CD4-positive, CD25-positive, alpha-beta regulatory T cell (primary cell): ENCODE data around the gene POLQ. TPM values are rescaled to one million over a fixed set of nuclear protein-coding genes. Genes with fewer than 3 reads are reported as not detected.
A peak's percentile ranks its signal among the peaks of the same experiment; 100 is the strongest.

Experiments used
- ATAC-seq, 2 donors: fragments of 150-1000 bp; cut with Tn5 transposase; one replicate each; pipeline ENCODE4 v1.10.0; 2021; ENCODE audit warnings: low read depth in 2 of 2, moderate number of reproducible peaks in 2 of 2, moderate library complexity in 1 of 2
- DNase-seq, 3 donors: peaks; one replicate each; pipeline versions ENCODE4 v3.0.0 to v3.0.0-alpha.2; 2012 to 2022; ENCODE audit warnings: mixed read lengths in 1 of 3
- H3K27ac ChIP-seq: one replicate; pipeline ENCODE4 v1.7.0; 2013; ENCODE audit warnings: mild to moderate bottlenecking, low read length; ENCODE audit not compliant: insufficient read depth, poor library complexity, severe bottlenecking
- H3K27me3 ChIP-seq: one replicate; pipeline ENCODE4 v1.7.0; 2013; ENCODE audit warnings: low read length; ENCODE audit not compliant: control insufficient read depth, insufficient read depth
- H3K36me3 ChIP-seq: one replicate; pipeline ENCODE4 v1.7.0; 2013; ENCODE audit warnings: mild to moderate bottlenecking, low read length, moderate library complexity; ENCODE audit not compliant: control insufficient read depth, insufficient read depth
- H3K4me1 ChIP-seq: 2 replicates; pipeline ENCODE4 v1.7.0; 2013; ENCODE audit warnings: mild to moderate bottlenecking, low read length; ENCODE audit not compliant: insufficient read depth, control insufficient read depth, poor library complexity, severe bottlenecking
- H3K4me3 ChIP-seq: one replicate; pipeline ENCODE4 v1.7.0; 2013; ENCODE audit warnings: low read depth, mild to moderate bottlenecking, low read length, moderate library complexity
- H3K9me3 ChIP-seq, 2 experiments: 1 replicate in 1 of 2; 2 replicates in 1 of 2; pipeline ENCODE4 v1.7.0; 2013; ENCODE audit warnings: low read length in 2 of 2, mild to moderate bottlenecking in 1 of 2, moderate library complexity in 1 of 2; ENCODE audit not compliant: control insufficient read depth in 2 of 2
- H3K27ac Mint-ChIP-seq, 3 donors: one replicate each; pipeline ENCODE4 v1.8.0; 2020 to 2022; ENCODE audit warnings: mild to moderate bottlenecking in 3 of 3, mixed read lengths in 3 of 3, moderate library complexity in 2 of 3
- H3K27me3 Mint-ChIP-seq: one replicate; pipeline ENCODE4 v1.8.0; 2022; ENCODE audit warnings: mild to moderate bottlenecking, mixed read lengths
- H3K36me3 Mint-ChIP-seq: one replicate; pipeline ENCODE4 v1.8.0; 2020; ENCODE audit warnings: mixed read lengths
- H3K4me1 Mint-ChIP-seq, 4 donors: one replicate each; pipeline ENCODE4 v1.8.0; 2020 to 2022; ENCODE audit warnings: mixed read lengths in 4 of 4, mild to moderate bottlenecking in 1 of 4
- H3K4me3 Mint-ChIP-seq, 4 donors: one replicate each; pipeline ENCODE4 v1.8.0; 2020 to 2022; ENCODE audit warnings: mild to moderate bottlenecking in 4 of 4, mixed read lengths in 4 of 4, moderate library complexity in 3 of 4
- H3K9me3 Mint-ChIP-seq, 7 donors: one replicate each; pipeline ENCODE4 v1.8.0; 2020 to 2022; ENCODE audit warnings: mixed read lengths in 7 of 7, mild to moderate bottlenecking in 3 of 7, moderate library complexity in 2 of 7
- polyA plus RNA-seq, 4 donors: library from polyadenylated mRNA; unstranded; fragments of 300-500 nt; fragmentation: Illumina TruSeq; gene quantifications; one replicate each; pipeline ENCODE4 v1.2.3, GENCODE V29; 2021
- total RNA-seq: library from RNA; stranded (reverse); gene quantifications from one replicate; pipeline ENCODE4 v1.2.3, GENCODE V29; 2022

The POLQ gene
- total and polyA plus RNA-seq, 5 donors from 2014 or later = 0.10 to 0.72 (median 0.36) TPM

DNA sequence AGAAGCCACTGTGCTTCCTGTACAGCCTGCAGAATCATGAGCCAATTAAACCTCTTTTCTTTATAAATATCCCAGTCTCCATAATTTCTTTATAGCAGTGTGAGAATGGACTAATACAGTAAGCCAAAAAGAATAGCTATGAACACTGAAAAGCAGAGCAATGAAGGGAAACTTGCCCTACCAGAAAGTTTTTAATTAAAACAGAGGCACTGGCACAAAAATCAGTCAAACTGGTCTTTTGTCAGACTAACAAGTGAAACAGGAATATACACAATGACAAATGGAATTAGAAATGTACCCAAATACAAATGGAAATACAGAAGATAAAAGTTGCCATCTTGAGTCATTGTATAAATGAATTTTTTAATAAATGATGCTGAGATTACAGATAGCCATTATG lies 40.5 kb downstream of the POLQ start:
- Mint-ChIP-seq H3K27me3 (no peaks in the 10 kb centered on the region), H3K36me3 (no peaks in the 10 kb centered on the region), H3K4me3 (no peak overlapping the region), H3K9me3 (no peaks in the 10 kb centered on the region), H3K27ac (peak overlapping the region in 1 of 3 donors; percentile 53), H3K4me1 (peaks cover 0 to 6% (median 5%) of the 10 kb centered on the region in 4 donors)
- no peak overlapping the region for H3K4me3 ChIP-seq
- no peak overlapping the region for H3K27ac ChIP-seq
- ATAC-seq = no peak
- no peaks in the 10 kb centered on the region for H3K9me3 ChIP-seq
- no peaks in the 10 kb centered on the region for H3K4me1 ChIP-seq
- DNase-seq = no peak
- no peaks in the 10 kb centered on the region for H3K27me3 ChIP-seq
- no peaks in the 10 kb centered on the region for H3K36me3 ChIP-seq

DNA sequence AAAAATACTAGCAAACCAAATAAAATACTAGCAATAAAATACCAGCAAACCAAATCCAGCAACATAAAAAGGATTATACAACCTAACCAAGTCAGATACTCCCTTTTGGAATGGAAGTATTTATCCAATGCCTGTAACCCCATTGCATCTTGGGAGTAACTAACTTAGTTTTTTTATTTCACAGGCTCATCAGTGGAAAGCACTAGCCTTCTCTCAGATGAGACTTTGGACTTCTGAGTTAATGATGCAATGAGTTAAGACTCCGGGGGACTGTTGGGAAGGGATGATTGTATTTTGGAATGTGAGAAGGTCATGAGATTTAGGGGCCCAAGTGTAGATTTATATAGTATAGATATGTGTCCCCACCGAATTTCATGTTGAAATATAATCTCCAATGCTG lies 41.2 kb downstream of the POLQ start:
- DNase-seq (no peak), ATAC-seq (no peak)
- Mint-ChIP-seq H3K9me3 (no peaks in the 10 kb centered on the region), H3K36me3 (no peaks in the 10 kb centered on the region), H3K4me1 (peaks cover 0 to 6% (median 5%) of the 10 kb centered on the region in 4 donors), H3K27ac (no peak overlapping the region), H3K27me3 (no peaks in the 10 kb centered on the region), H3K4me3 (no peak overlapping the region)
- H3K4me3 ChIP-seq = no peak overlapping the region
- no peaks in the 10 kb centered on the region for H3K4me1 ChIP-seq
- no peaks in the 10 kb centered on the region for H3K36me3 ChIP-seq
- H3K27me3 ChIP-seq = no peaks in the 10 kb centered on the region
- H3K9me3 ChIP-seq = no peaks in the 10 kb centered on the region
- H3K27ac ChIP-seq = no peak overlapping the region

DNA sequence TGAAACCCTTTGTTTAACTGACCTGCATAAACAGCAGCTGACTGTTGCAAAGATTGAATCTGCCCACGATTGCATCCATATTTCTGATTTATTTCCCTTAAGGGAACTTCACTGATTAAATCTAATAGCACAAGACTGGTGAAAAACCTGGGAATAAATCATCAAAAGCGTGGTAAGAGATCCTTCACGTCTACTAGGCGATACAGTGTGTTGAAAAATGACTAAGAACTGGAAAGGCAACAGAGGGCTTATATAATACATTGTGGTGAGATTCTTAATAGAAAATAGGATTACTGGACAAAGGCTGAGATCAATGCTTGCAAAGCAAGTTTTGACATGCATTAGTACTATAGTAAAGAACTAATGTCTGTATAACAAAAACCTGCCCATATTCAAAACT lies 49.0 kb downstream of the POLQ start:
- no peaks in the 10 kb centered on the region for H3K4me1 Mint-ChIP-seq
- DNase-seq (no peak), ATAC-seq (no peak)
- no peak overlapping the region for H3K4me3 Mint-ChIP-seq
- H3K27me3 Mint-ChIP-seq = no peaks in the 10 kb centered on the region
- no peaks in the 10 kb centered on the region for H3K4me1 ChIP-seq
- no peak overlapping the region for H3K4me3 ChIP-seq
- H3K27me3 ChIP-seq = no peaks in the 10 kb centered on the region
- H3K9me3 ChIP-seq = no peaks in the 10 kb centered on the region
- no peaks in the 10 kb centered on the region for H3K36me3 ChIP-seq
- H3K9me3 Mint-ChIP-seq = no peaks in the 10 kb centered on the region
- no peak overlapping the region for H3K27ac Mint-ChIP-seq
- H3K36me3 Mint-ChIP-seq = peaks cover 3% of the 10 kb centered on the region
- H3K27ac ChIP-seq = no peak overlapping the region

DNA sequence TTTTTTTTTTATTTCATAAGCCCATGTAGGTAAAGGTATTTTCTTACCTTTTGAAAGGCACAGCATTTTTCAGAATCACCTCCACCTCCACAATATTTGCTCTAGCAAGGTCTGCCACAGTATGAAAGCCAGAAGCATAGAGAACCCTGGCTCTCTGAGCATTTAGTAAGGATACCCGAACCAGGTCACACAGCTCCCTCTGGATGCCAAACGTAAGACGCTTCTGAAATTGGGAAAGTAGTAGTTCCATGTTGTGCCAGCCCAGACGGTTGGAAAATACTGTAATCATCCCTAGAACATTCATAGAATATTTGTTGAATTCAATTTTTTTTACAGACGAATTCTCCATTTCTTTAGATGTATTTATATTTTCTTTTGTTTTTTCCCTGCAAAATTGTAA lies 52.4 kb downstream of the POLQ start:
- Histone ChIP-seq H3K9me3 (no peaks in the 10 kb centered on the region), H3K4me1 (no peaks in the 10 kb centered on the region), H3K36me3 (no peaks in the 10 kb centered on the region), H3K27ac (no peak overlapping the region), H3K27me3 (no peaks in the 10 kb centered on the region), H3K4me3 (no peak overlapping the region)
- no peaks in the 10 kb centered on the region for H3K27me3 Mint-ChIP-seq
- DNase-seq (no peak), ATAC-seq (no peak)
- H3K36me3 Mint-ChIP-seq = peaks cover 3% of the 10 kb centered on the region
- H3K27ac Mint-ChIP-seq = no peak overlapping the region
- H3K4me1 Mint-ChIP-seq = no peaks in the 10 kb centered on the region
- no peak overlapping the region for H3K4me3 Mint-ChIP-seq
- peaks cover 0 to 2% (median 0%) of the 10 kb centered on the region in 7 donors for H3K9me3 Mint-ChIP-seq

DNA sequence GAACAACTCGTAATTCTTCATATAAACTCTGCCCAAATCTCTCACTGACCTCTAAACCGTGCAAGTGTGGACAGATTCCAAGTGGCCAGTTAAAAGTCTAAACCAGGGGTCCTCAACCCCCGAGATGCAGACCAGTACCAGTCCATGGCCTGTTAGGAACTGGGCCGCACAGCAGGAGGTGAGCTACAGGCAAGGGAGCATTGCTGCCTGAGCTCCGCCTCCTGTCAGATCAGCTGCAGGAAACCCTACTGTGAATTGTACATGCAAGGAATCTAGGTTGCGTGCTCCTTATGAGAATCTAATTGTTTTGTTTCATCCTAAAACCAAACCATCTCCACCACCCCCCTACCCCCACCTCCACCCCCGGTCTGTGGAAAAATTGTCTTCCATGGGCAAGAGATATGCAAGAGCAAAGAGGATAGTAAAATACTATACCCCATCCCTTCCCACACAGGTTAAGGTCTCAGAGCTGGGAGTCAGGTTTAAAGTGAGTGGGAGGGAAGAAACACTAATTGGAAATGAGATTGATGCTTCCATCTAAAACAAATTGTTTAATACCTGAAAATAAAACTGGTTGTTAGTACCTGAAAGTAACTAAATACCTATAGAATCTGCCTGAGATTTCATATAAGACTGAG lies 54.0 kb downstream of the POLQ start:
- no peak overlapping the region for H3K4me3 Mint-ChIP-seq
- Histone ChIP-seq H3K4me1 (no peaks in the 10 kb centered on the region), H3K27ac (no peak overlapping the region), H3K4me3 (no peak overlapping the region), H3K36me3 (no peaks in the 10 kb centered on the region), H3K9me3 (no peaks in the 10 kb centered on the region), H3K27me3 (no peaks in the 10 kb centered on the region)
- peaks cover 3% of the 10 kb centered on the region for H3K36me3 Mint-ChIP-seq
- no peak for DNase-seq
- no peaks in the 10 kb centered on the region for H3K4me1 Mint-ChIP-seq
- ATAC-seq = no peak
- no peak overlapping the region for H3K27ac Mint-ChIP-seq
- no peaks in the 10 kb centered on the region for H3K27me3 Mint-ChIP-seq
- H3K9me3 Mint-ChIP-seq = peaks cover 0 to 2% (median 0%) of the 10 kb centered on the region in 7 donors

DNA sequence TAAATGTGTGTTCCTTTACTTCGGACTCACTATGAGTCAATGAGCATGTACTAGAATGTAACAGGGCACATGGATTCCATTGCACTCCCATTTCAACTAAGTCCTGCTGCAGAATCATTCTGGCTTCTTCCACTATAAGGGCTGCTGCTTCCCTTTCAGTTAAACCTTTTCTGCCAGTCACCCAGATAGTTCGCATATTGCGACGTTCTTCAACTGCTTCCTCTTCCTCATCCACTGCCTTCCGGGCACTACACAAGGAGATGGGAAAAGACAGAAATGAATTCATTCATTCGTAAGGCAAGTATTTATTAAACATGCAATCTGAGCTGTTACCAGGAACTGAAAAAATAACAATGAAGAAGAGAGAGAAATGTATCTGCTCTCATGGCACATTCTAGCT lies 55.6 kb downstream of the POLQ start:
- H3K4me3 ChIP-seq = no peak overlapping the region
- ATAC-seq (no peak), DNase-seq (no peak)
- no peaks in the 10 kb centered on the region for H3K4me1 ChIP-seq
- H3K27me3 ChIP-seq = no peaks in the 10 kb centered on the region
- Mint-ChIP-seq H3K27me3 (no peaks in the 10 kb centered on the region), H3K4me3 (no peak overlapping the region), H3K27ac (no peak overlapping the region), H3K9me3 (peaks cover 0 to 2% (median 0%) of the 10 kb centered on the region in 7 donors), H3K36me3 (no peaks in the 10 kb centered on the region), H3K4me1 (no peaks in the 10 kb centered on the region)
- no peak overlapping the region for H3K27ac ChIP-seq
- H3K9me3 ChIP-seq = no peaks in the 10 kb centered on the region
- no peaks in the 10 kb centered on the region for H3K36me3 ChIP-seq

DNA sequence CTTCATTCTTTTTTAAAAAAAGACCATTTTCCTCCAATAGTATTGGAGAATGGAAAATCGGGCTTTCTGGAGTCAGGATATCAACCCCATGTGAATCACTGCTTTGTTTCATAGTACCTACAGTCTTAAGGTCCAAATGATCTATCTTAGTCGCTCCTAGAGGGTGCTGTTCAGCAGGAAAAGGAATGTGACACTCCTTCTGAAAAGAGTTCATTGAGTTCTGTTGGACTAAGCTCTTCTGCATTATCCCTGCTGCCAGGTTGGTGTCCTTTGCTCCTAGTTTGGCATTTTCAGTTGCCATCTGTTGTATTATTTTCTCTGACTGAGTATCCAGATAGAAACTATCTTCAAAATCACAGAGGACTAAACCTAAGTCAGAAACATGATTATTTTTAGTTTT lies 57.2 kb downstream of the POLQ start:
- Mint-ChIP-seq H3K9me3 (peaks cover 0 to 2% (median 0%) of the 10 kb centered on the region in 7 donors), H3K4me3 (no peak overlapping the region), H3K36me3 (no peaks in the 10 kb centered on the region), H3K27me3 (no peaks in the 10 kb centered on the region), H3K4me1 (peaks cover 0 to 5% (median 0%) of the 10 kb centered on the region in 4 donors), H3K27ac (no peak overlapping the region)
- H3K36me3 ChIP-seq = no peaks in the 10 kb centered on the region
- DNase-seq (no peak), ATAC-seq (no peak)
- H3K27ac ChIP-seq = no peak overlapping the region
- H3K4me3 ChIP-seq = no peak overlapping the region
- no peaks in the 10 kb centered on the region for H3K9me3 ChIP-seq
- H3K27me3 ChIP-seq = no peaks in the 10 kb centered on the region
- no peaks in the 10 kb centered on the region for H3K4me1 ChIP-seq

DNA sequence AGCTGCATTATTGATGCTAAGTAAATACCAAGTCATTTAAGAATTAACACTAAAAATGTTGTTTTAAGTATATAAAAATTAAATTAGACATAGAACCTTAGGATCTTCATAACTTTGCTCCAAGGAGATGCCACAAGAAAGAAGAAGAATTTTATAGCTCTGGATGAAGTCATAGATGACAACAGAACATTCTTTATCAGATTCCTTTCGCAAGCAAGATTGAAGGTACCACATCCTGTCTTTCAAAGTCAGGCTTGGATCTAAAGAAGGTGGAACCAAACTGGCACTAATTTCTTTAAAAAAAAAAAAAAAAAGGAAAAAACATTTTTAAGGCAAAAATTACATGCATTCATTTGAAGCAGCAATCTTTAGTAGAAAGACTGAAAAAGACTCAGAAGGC lies 62.5 kb downstream of the POLQ start:
- ATAC-seq = no peak
- no peak for DNase-seq
- no peak overlapping the region for H3K4me3 Mint-ChIP-seq
- H3K4me1 Mint-ChIP-seq = peaks cover 0 to 12% (median 3%) of the 10 kb centered on the region in 4 donors
- Histone ChIP-seq H3K4me3 (no peak overlapping the region), H3K27ac (no peak overlapping the region), H3K9me3 (no peaks in the 10 kb centered on the region), H3K27me3 (no peaks in the 10 kb centered on the region), H3K4me1 (no peaks in the 10 kb centered on the region), H3K36me3 (no peaks in the 10 kb centered on the region)
- H3K9me3 Mint-ChIP-seq = no peaks in the 10 kb centered on the region
- H3K36me3 Mint-ChIP-seq = no peaks in the 10 kb centered on the region
- H3K27ac Mint-ChIP-seq = no peak overlapping the region
- H3K27me3 Mint-ChIP-seq = no peaks in the 10 kb centered on the region
